Hematopoietic multipotent progenitor cell treated with erythropoietin and hydrocortisone succinate and interleukin-3 and kit ligand, for 15 days (in vitro differentiated cells): ENCODE results near the gene CREB3L1.

Experiments
- DNase-seq: peaks from one replicate; pipeline ENCODE4 v3.0.0-alpha.2; 2015; ENCODE audit warnings: low spot score

Gene CREB3L1

GRCh38 chr11:46345881-46346484 is 68.5 kb downstream of the CREB3L1 start:
- DNase-seq, result no peak

- peak; percentile 86 for DNase-seq
These were observed 69.6 kb downstream of the CREB3L1 start, which contains the start of gene DGKZ for GRCh38 chr11:46346886-46347636. Gene DGKZ, plus strand, starts transcription at chr11:46347463. Its CDS starts 197 bp downstream, at chr11:46347660.

GRCh38 chr11:46347637-46348311 is 70.3 kb downstream of the CREB3L1 start:
- no peak for DNase-seq

GRCh38 chr11:46348566-46349401 is 71.3 kb downstream of the CREB3L1 start:
- no peak for DNase-seq

GRCh38 chr11:46350695-46351094 is 73.2 kb downstream of the CREB3L1 start:
- no peak for DNase-seq

GRCh38 chr11:46351148-46351547 is 73.7 kb downstream of the CREB3L1 start:
- DNase-seq, result no peak

GRCh38 chr11:46351606-46352005 is 74.1 kb downstream of the CREB3L1 start:
- no peak for DNase-seq

GRCh38 chr11:46352063-46352841 is 74.8 kb downstream of the CREB3L1 start:
- DNase-seq, result peak; percentile 46

- DNase-seq, result no peak
These were observed 76.2 kb downstream of the CREB3L1 start for GRCh38 chr11:46353698-46354097.

GRCh38 chr11:46356924-46357482 is 79.5 kb downstream of the CREB3L1 start:
- DNase-seq, result no peak

- no peak for DNase-seq
These were observed 80.0 kb downstream of the CREB3L1 start for GRCh38 chr11:46357483-46357936.

GRCh38 chr11:46359953-46360352 is 82.5 kb downstream of the CREB3L1 start:
- DNase-seq, result no peak

GRCh38 chr11:46360878-46361277 is 83.4 kb downstream of the CREB3L1 start:
- no peak for DNase-seq

- DNase-seq, result no peak
These were observed 84.1 kb downstream of the CREB3L1 start for GRCh38 chr11:46361283-46362155.

GRCh38 chr11:46362156-46363030 is 84.9 kb downstream of the CREB3L1 start:
- DNase-seq, result no peak

GRCh38 chr11:46363031-46363407 is 85.6 kb downstream of the CREB3L1 start:
- DNase-seq, result no peak

- DNase-seq, result no peak
These were observed 86.1 kb downstream of the CREB3L1 start for GRCh38 chr11:46363455-46364005.

- no peak for DNase-seq
These were observed 86.6 kb downstream of the CREB3L1 start for GRCh38 chr11:46364056-46364455.

- DNase-seq, result no peak
These were observed 87.3 kb downstream of the CREB3L1 start for GRCh38 chr11:46364791-46365190.
